Measurements from ENCODE around the gene CACFD1. TPM values are rescaled to one million over a fixed set of nuclear protein-coding genes. Genes with fewer than 3 reads are reported as not detected.

CACFD1 gene
- total and polyA plus RNA-seq, 12 donors, result 6.5 to 29.5 (median 17.5) TPM

- Histone ChIP-seq H3K27ac (no peak overlapping the region), H3K27me3 (no peaks in the 10 kb centered on the region), H3K4me3 (no peak overlapping the region), H3K9me3 (replicated peaks in 1 of 3) (no peaks in the 10 kb centered on the region), H3K36me3 (replicated peaks in 1 of 2) (no peaks in the 10 kb centered on the region), H3K4me1 (replicated peaks in 1 of 2) (peaks cover 0 to 9% of the 10 kb centered on the region in 2 donors)
- intact Hi-C loops (cut with DNase I), result no loop called here
- DNase-seq, result no peak
- TF ChIP-seq CTCF (IDR thresholded peaks at IDR 0.05), result no peak
- no peak for TF ChIP-seq POLR2A (IDR thresholded peaks at IDR 0.05)
- WGBS, 4 donors, result 70 to 84% (median 78%) methylated on average over 2 to 19 of the region's 19 CpGs
These were observed 5.5 kb upstream of the CACFD1 start for GRCh38 chr9:133454325-133454724.

- Histone ChIP-seq H3K27ac (no peak overlapping the region), H3K27me3 (no peaks in the 10 kb centered on the region), H3K9me3 (replicated peaks in 1 of 3) (no peaks in the 10 kb centered on the region), H3K4me3 (no peak overlapping the region), H3K36me3 (replicated peaks in 1 of 2) (no peaks in the 10 kb centered on the region), H3K4me1 (replicated peaks in 1 of 2) (peaks cover 0 to 9% of the 10 kb centered on the region in 2 donors)
- WGBS, 4 donors, result 77 to 95% (median 92%) methylated on average over 9 to 20 of the region's 20 CpGs
- intact Hi-C loops (cut with DNase I), result no loop called here
- no peak for DNase-seq
- TF ChIP-seq CTCF (IDR thresholded peaks at IDR 0.05), result no peak
- no peak for TF ChIP-seq POLR2A (IDR thresholded peaks at IDR 0.05)
These were observed 4.7 kb upstream of the CACFD1 start for GRCh38 chr9:133454943-133455673.

GRCh38 chr9:133455936-133456335, 3.8 kb upstream of the CACFD1 start:
- no peaks in the 10 kb centered on the region for H3K36me3 ChIP-seq (replicated peaks in 1 of 2)
- H3K27me3 ChIP-seq, result no peaks in the 10 kb centered on the region
- WGBS, 4 donors, result 75 to 95% (median 88%) methylated on average over 3 to 11 of the region's 11 CpGs; no CpG with 5 or more reads in 1 of the 4 donors
- intact Hi-C loops (cut with DNase I), result no loop called here
- H3K4me3 ChIP-seq, result no peak overlapping the region
- DNase-seq, result no peak
- no peak overlapping the region for H3K27ac ChIP-seq
- TF ChIP-seq CTCF (IDR thresholded peaks at IDR 0.05), result no peak
- no peak for TF ChIP-seq POLR2A (IDR thresholded peaks at IDR 0.05)
- no peaks in the 10 kb centered on the region for H3K9me3 ChIP-seq (replicated peaks in 1 of 3)
- peaks cover 0 to 16% of the 10 kb centered on the region in 2 donors for H3K4me1 ChIP-seq (replicated peaks in 1 of 2)

- no peak for TF ChIP-seq POLR2A (IDR thresholded peaks at IDR 0.05)
- no peak for TF ChIP-seq CTCF (IDR thresholded peaks at IDR 0.05)
- H3K36me3 ChIP-seq (replicated peaks in 1 of 2), result no peaks in the 10 kb centered on the region
- no peaks in the 10 kb centered on the region for H3K9me3 ChIP-seq (replicated peaks in 1 of 3)
- H3K27me3 ChIP-seq, result no peaks in the 10 kb centered on the region
- intact Hi-C loops (cut with DNase I), result no loop called here
- H3K27ac ChIP-seq, result no peak overlapping the region
- 90 to 96% (median 94%) methylated on average over 7 to 9 of the region's 9 CpGs for WGBS, 4 donors
- no peak overlapping the region for H3K4me3 ChIP-seq
- H3K4me1 ChIP-seq (replicated peaks in 1 of 2), result peaks cover 0 to 20% of the 10 kb centered on the region in 2 donors
- no peak for DNase-seq
These were observed 3.4 kb upstream of the CACFD1 start for GRCh38 chr9:133456409-133456808.

Measured in adrenal gland (tissue), 12 donors.